Endothelial cell of umbilical vein (primary cell): ENCODE measurements around the gene DIAPH2. TPM values are rescaled to one million over a fixed set of nuclear protein-coding genes. Genes with fewer than 3 reads are reported as not detected.

Experiments
- BruUV-seq: library from RNA; stranded (reverse); fragments of 400-500 nt; replicated peaks from 2 replicates; lab custom pipeline; 2021; lab: Mats Ljungman, UMichigan
- CTCF ChIA-PET: fragments of 300-600, 350-600 bp; sonication (Branson Sonifier 250); formaldehyde crosslinking; loops from one replicate; lab custom pipeline; 2021; ENCODE audit warnings: antibody characterized with exemption, inconsistent platforms; lab: Charles Lee
- POLR2A ChIA-PET: fragments of 300-600, 350-600 bp; sonication (Branson Sonifier 250); formaldehyde crosslinking; loops from one replicate; lab custom pipeline; 2021; ENCODE audit warnings: antibody characterized with exemption, inconsistent platforms; lab: Charles Lee
- DNase-seq: peaks from one replicate; pipeline ENCODE4 v3.0.0-alpha.2; 2011; ENCODE audit warnings: low read depth, low spot score
- FAIRE-seq: peaks from 2 replicates; lab custom pipeline; 2011; peaks lifted over from hg19 to GRCh38; lab: Jason Lieb, UNC
- H2AFZ ChIP-seq: 2 replicates; pipeline ENCODE4 v1.6.0; 2012; ENCODE audit warnings: low read depth, low read length, control low read depth, inconsistent platforms
- H3K27ac ChIP-seq: 2 replicates; pipeline ENCODE4 v1.5.1; 2011; ENCODE audit warnings: low read depth, mild to moderate bottlenecking, control low read depth, low read length, moderate library complexity; ENCODE audit not compliant: insufficient read depth
- H3K27me3 ChIP-seq, 2 experiments: 2 replicates each; pipeline versions ENCODE4 v1.6.0 to v1.6.1; 2011; ENCODE audit warnings: low read length in 2 of 2, mixed read lengths in 1 of 2; ENCODE audit not compliant: control insufficient read depth in 2 of 2, insufficient read depth in 2 of 2
- H3K36me3 ChIP-seq, 2 experiments: 2 replicates in 1 of 2; 3 replicates in 1 of 2; pipeline ENCODE4 v1.5.1; 2011; ENCODE audit warnings: low read length in 2 of 2, mild to moderate bottlenecking in 1 of 2, moderate library complexity in 1 of 2; ENCODE audit not compliant: control insufficient read depth in 2 of 2, insufficient read depth in 2 of 2; ENCODE audit errors: extremely low read depth in 1 of 2
- H3K4me1 ChIP-seq: 3 replicates; pipeline ENCODE4 v1.5.1; 2011; ENCODE audit warnings: mild to moderate bottlenecking, low read length; ENCODE audit not compliant: control insufficient read depth, insufficient read depth; ENCODE audit errors: extremely low read depth
- H3K4me2 ChIP-seq: 2 replicates; pipeline ENCODE4 v1.6.1; 2011; ENCODE audit warnings: low read length, control low read depth, mixed read lengths; ENCODE audit not compliant: insufficient read depth
- H3K4me3 ChIP-seq, 3 experiments: fragments of 200-600 bp in 1 of 3; sonication (generic), shearing (Covaris generic) in 1 of 3; replicated peaks in 1 of 3; 2 replicates each; pipeline ENCODE4 v1.5.1; 2011 to 2016; ENCODE audit warnings: control low read depth in 3 of 3, low read length in 3 of 3, mild to moderate bottlenecking in 2 of 3, inconsistent platforms in 1 of 3, low read depth in 1 of 3, moderate library complexity in 1 of 3; ENCODE audit not compliant: insufficient read depth in 1 of 3
- H3K79me2 ChIP-seq: 2 replicates; pipeline ENCODE4 v1.6.0; 2012; ENCODE audit warnings: low read length, inconsistent platforms; ENCODE audit not compliant: control insufficient read depth, insufficient read depth
- H3K9ac ChIP-seq: replicated peaks from 2 replicates; pipeline ENCODE3; 2011; ENCODE audit warnings: low read length, control low read depth; ENCODE audit not compliant: insufficient read depth; ENCODE audit errors: extremely low read depth
- H3K9me1 ChIP-seq: replicated peaks from 3 replicates; pipeline ENCODE4 v1.6.0; 2011; ENCODE audit warnings: mild to moderate bottlenecking, low read length; ENCODE audit not compliant: control insufficient read depth, insufficient read depth; ENCODE audit errors: extremely low read depth
- H3K9me3 ChIP-seq: replicated peaks from 2 replicates; pipeline ENCODE4 v1.5.1; 2012; ENCODE audit warnings: low read length, inconsistent platforms; ENCODE audit not compliant: control insufficient read depth, insufficient read depth
- H4K20me1 ChIP-seq: replicated peaks from 2 replicates; pipeline ENCODE3; 2011; ENCODE audit warnings: mild to moderate bottlenecking, low read length; ENCODE audit not compliant: control insufficient read depth, insufficient read depth; ENCODE audit errors: extremely low read depth
- EZH2 ChIP-seq: IDR thresholded peaks from 2 replicates; pipeline ENCODE4 v1.6.1; 2012; ENCODE audit warnings: borderline replicate concordance, low read depth, mild to moderate bottlenecking, moderate library complexity, low read length, inconsistent platforms; ENCODE audit not compliant: severe bottlenecking
- FOS ChIP-seq: IDR thresholded peaks from 2 replicates; pipeline ENCODE4 v1.6.1; 2011; ENCODE audit warnings: mild to moderate bottlenecking, low read length, moderate library complexity, borderline replicate concordance; ENCODE audit not compliant: insufficient read depth
- GATA2 ChIP-seq: IDR thresholded peaks from 2 replicates; pipeline ENCODE4 v1.7.0; 2011; ENCODE audit warnings: low read depth, mild to moderate bottlenecking, moderate library complexity, mixed read lengths, low read length; ENCODE audit not compliant: insufficient read length, insufficient read depth
- JUN ChIP-seq: IDR thresholded peaks from 2 replicates; pipeline ENCODE4 v1.6.1; 2011; ENCODE audit warnings: borderline replicate concordance, low read depth; ENCODE audit not compliant: insufficient read length, insufficient read depth
- MYC ChIP-seq: IDR thresholded peaks from one replicate; pipeline ENCODE4 v1.6.1; 2011; ENCODE audit warnings: mild to moderate bottlenecking, low read depth, low read length
- POLR2A ChIP-seq: IDR thresholded peaks from 2 replicates; pipeline ENCODE4 v1.6.1; 2012; ENCODE audit warnings: low read depth, mild to moderate bottlenecking, control low read depth, low read length
- POLR2AphosphoS5 ChIP-seq: IDR thresholded peaks from 2 replicates; pipeline ENCODE4 v1.6.1; 2012; ENCODE audit warnings: low read depth, mild to moderate bottlenecking, control low read depth, low read length, moderate library complexity; ENCODE audit not compliant: insufficient read depth
- dilution Hi-C: fragments of 300-500 bp; cut with MboI; formaldehyde crosslinking; loops from one replicate; pipeline ENCODE4 v1.15.0; 2019; ENCODE audit warnings: low sequenced_read_pairs; ENCODE audit not compliant: extremely low pct_ligation_motif_present
- intact Hi-C: fragments of 100-400 bp; cut with micrococcal nuclease; formaldehyde crosslinking; loops from one replicate; pipeline ENCODE4 v1.10.0; 2022
- polyA plus RNA-seq, 4 experiments: library from polyadenylated mRNA; depleted of rRNA in 3 of 4; stranded (reverse) in 3 of 4; unstranded in 1 of 4; fragments of >200 nt; gene quantifications; 2 replicates each; pipeline versions ENCODE4 v1.2.1 to v1.2.3, GENCODE V29; 2011 to 2012; ENCODE audit warnings: missing spikeins in 1 of 4
- total RNA-seq: library from RNA; stranded (reverse); gene quantifications from 2 replicates; pipeline ENCODE4 v1.2.3, GENCODE V29; 2021
- TF ChIP-seq, protein P1 (sequence below): IDR thresholded peaks from 2 replicates; pipeline ENCODE4 v1.6.1; 2011; ENCODE audit not compliant: insufficient read depth, insufficient read length
- TF ChIP-seq, protein P2 (sequence below), 2 donors: IDR thresholded peaks; 1 replicate in 1 of 2; 2 replicates in 1 of 2; pipeline ENCODE4 v1.5.1; 2011; ENCODE audit warnings: low read length in 2 of 2, mild to moderate bottlenecking in 2 of 2, moderate library complexity in 2 of 2, control low read depth in 1 of 2, inconsistent platforms in 1 of 2, low read depth in 1 of 2; ENCODE audit not compliant: insufficient read depth in 1 of 2; ENCODE audit errors: extremely low read depth in 1 of 2

Gene DIAPH2
- total and polyA plus RNA-seq, 2 donors (not counting 3 experiments of a cell fraction or from before 2014, with no cell fraction given), result 3.0 to 30.0 TPM

DNA sequence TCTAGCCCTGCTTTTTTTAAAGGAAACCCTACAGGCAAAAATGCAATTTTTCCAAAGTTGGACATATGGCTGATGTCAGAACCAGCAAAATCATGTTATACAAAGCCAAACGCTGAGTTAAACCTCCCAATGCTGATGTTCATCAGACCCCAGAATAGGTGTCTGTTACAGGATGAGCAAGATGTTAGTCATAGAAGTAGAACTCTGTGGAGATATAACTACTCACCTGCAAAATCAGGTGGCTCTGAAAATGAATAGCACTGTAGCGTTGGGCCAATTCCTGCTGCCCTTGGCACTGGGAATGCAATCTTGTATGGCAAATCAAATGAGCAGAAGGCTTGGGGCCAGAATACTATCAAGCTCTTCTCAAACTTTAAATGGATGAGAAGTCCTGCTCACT is 833.1 kb downstream of the DIAPH2 start:
- no TSS peak for BruUV-seq
- DNase-seq (no peak), FAIRE-seq (no peak)
- POLR2A ChIA-PET, result no interaction called here
- no peaks in the 10 kb centered on the region for H3K9me1 ChIP-seq
- H2AFZ ChIP-seq, result no peak overlapping the region
- CTCF ChIA-PET, result no interaction called here
- H3K4me3 ChIP-seq, result no peak overlapping the region
- no peaks in the 10 kb centered on the region for H3K9me3 ChIP-seq
- H3K9ac ChIP-seq, result no peak overlapping the region
- H3K4me2 ChIP-seq, result no peak overlapping the region
- no peak overlapping the region for H3K27ac ChIP-seq
- no peaks in the 10 kb centered on the region for H3K4me1 ChIP-seq
- H3K36me3 ChIP-seq, result no peaks in the 10 kb centered on the region
- TF ChIP-seq, protein P1, sequence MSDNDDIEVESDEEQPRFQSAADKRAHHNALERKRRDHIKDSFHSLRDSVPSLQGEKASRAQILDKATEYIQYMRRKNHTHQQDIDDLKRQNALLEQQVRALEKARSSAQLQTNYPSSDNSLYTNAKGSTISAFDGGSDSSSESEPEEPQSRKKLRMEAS, result no peak
- TF ChIP-seq POLR2A, result no peak
- dilution Hi-C loops (no loop called here), intact Hi-C loops (no loop called here)
- H4K20me1 ChIP-seq, result no peaks in the 10 kb centered on the region
- no peaks in the 10 kb centered on the region for H3K27me3 ChIP-seq
- H3K79me2 ChIP-seq, result no peaks in the 10 kb centered on the region

DNA sequence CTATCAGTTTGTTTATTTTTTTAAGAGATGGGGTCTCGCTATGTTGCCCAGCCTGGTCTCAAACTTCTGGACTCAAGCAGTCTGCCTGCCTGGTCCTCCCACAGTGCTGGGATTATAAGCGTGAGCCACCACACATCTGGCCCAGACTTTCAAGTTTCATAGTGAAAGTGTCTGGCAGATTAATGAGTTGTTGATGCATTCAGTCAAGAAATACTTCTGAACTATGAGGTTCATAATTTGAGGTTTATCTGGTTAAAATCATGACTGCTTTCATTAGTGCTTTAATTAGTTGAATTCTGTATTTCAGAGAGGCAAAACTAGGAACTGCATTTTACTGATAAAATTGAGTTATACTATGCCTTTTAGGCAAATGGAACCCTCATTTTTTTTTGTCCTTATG is 837.7 kb downstream of the DIAPH2 start:
- no peak overlapping the region for H3K4me2 ChIP-seq
- dilution Hi-C loops, result no loop called here
- ChIA-PET CTCF (no interaction called here), POLR2A (no interaction called here)
- no peak overlapping the region for H3K9ac ChIP-seq
- H3K79me2 ChIP-seq, result no peaks in the 10 kb centered on the region
- BruUV-seq, result no TSS peak
- no peaks in the 10 kb centered on the region for H3K9me3 ChIP-seq
- H3K27me3 ChIP-seq, result no peaks in the 10 kb centered on the region
- H3K4me3 ChIP-seq, result no peak overlapping the region
- intact Hi-C loops, result loop anchor here (10.0 kb wide), 1 partner anchor 288 kb away; no protein-coding TSS in a partner anchor
- H2AFZ ChIP-seq, result no peak overlapping the region
- no peak for TF ChIP-seq POLR2A
- TF ChIP-seq POLR2AphosphoS5, result no peak
- TF ChIP-seq FOS, result no peak
- no peak for TF ChIP-seq JUN
- TF ChIP-seq GATA2, result no peak
- TF ChIP-seq, protein P2, sequence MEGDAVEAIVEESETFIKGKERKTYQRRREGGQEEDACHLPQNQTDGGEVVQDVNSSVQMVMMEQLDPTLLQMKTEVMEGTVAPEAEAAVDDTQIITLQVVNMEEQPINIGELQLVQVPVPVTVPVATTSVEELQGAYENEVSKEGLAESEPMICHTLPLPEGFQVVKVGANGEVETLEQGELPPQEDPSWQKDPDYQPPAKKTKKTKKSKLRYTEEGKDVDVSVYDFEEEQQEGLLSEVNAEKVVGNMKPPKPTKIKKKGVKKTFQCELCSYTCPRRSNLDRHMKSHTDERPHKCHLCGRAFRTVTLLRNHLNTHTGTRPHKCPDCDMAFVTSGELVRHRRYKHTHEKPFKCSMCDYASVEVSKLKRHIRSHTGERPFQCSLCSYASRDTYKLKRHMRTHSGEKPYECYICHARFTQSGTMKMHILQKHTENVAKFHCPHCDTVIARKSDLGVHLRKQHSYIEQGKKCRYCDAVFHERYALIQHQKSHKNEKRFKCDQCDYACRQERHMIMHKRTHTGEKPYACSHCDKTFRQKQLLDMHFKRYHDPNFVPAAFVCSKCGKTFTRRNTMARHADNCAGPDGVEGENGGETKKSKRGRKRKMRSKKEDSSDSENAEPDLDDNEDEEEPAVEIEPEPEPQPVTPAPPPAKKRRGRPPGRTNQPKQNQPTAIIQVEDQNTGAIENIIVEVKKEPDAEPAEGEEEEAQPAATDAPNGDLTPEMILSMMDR (IDR thresholded peaks at IDR 0.05; ENCODE audit: extremely low read depth in 1 of 2, insufficient read depth in 1 of 2, low read depth in 1 of 2, low read length in 2 of 2), result no peak
- no peak for TF ChIP-seq EZH2
- TF ChIP-seq, protein P1, result no peak
- no peak for TF ChIP-seq MYC
- FAIRE-seq (no peak), DNase-seq (no peak)
- H3K4me1 ChIP-seq, result peaks cover 29% of the 10 kb centered on the region
- no peaks in the 10 kb centered on the region for H3K9me1 ChIP-seq
- H3K36me3 ChIP-seq, result no peaks in the 10 kb centered on the region
- H4K20me1 ChIP-seq, result no peaks in the 10 kb centered on the region
- H3K27ac ChIP-seq, result no peak overlapping the region
